Right atrium auricular region (tissue), 2 donors: ENCODE results near the gene GRM1. TPM values are rescaled to one million over a fixed set of nuclear protein-coding genes. Genes with fewer than 3 reads are reported as not detected.

ENCODE experiments used
- DNase-seq: peaks from one replicate; pipeline ENCODE4 v3.0.0-alpha.2; 2019; ENCODE audit warnings: low spot score
- H3K27ac ChIP-seq, 2 donors: fragments of 200-600 bp; sonication (generic); 1 replicate in 1 of 2; 2 replicates in 1 of 2; pipeline ENCODE4 v1.5.1; 2016 to 2019
- H3K27me3 ChIP-seq, 2 donors: fragments of 200-600 bp; sonication (generic); one replicate each; pipeline versions ENCODE4 v1.5.1 to v1.6.0; 2017 to 2019
- H3K36me3 ChIP-seq: fragments of 200-600 bp; sonication (generic); one replicate; pipeline ENCODE4 v1.5.1; 2016
- H3K4me1 ChIP-seq, 2 donors: fragments of 200-600 bp; sonication (generic); one replicate each; pipeline versions ENCODE4 v1.5.1 to v1.6.0; 2017 to 2019
- H3K4me3 ChIP-seq, 2 donors: fragments of 200-600 bp; sonication (generic); 1 replicate in 1 of 2; 2 replicates in 1 of 2; pipeline ENCODE4 v1.5.1; 2017 to 2019; ENCODE audit warnings: mild to moderate bottlenecking in 1 of 2, moderate library complexity in 1 of 2
- H3K9me3 ChIP-seq, 2 donors: fragments of 200-600 bp; sonication (generic); one replicate each; pipeline ENCODE4 v1.5.1; 2019
- CTCF ChIP-seq, 2 donors: fragments of 200-600 bp; sonication (generic); IDR thresholded peaks; one replicate each; pipeline ENCODE4 v1.5.1; 2019; ENCODE audit warnings: antibody characterized with exemption in 2 of 2
- total RNA-seq, 2 donors: library from RNA; depleted of rRNA; stranded (reverse); fragments of >200 nt; gene quantifications; one replicate each; pipeline ENCODE4 v1.1.0, GENCODE V29; 2016

GRM1 gene
- total RNA-seq, 2 donors from 2014 or later: 0.07 to 0.08 TPM

GRCh38 chr6:146177785-146178184, 148.9 kb downstream of the GRM1 start:
- Histone ChIP-seq H3K36me3 (no peaks in the 10 kb centered on the region), H3K4me3 (no peak overlapping the region), H3K4me1 (no peaks in the 10 kb centered on the region), H3K27ac (no peak overlapping the region), H3K9me3 (no peaks in the 10 kb centered on the region), H3K27me3 (no peaks in the 10 kb centered on the region)
- no peak for DNase-seq
- TF ChIP-seq CTCF (IDR thresholded peaks at IDR 0.05): no peak

GRCh38 chr6:146183831-146184230, 155.0 kb downstream of the GRM1 start:
- DNase-seq: no peak

GRCh38 chr6:146184701-146185100, 155.8 kb downstream of the GRM1 start:
- no peak for TF ChIP-seq CTCF (IDR thresholded peaks at IDR 0.05)
- H3K36me3 ChIP-seq: no peaks in the 10 kb centered on the region
- no peak overlapping the region for H3K4me3 ChIP-seq
- H3K4me1 ChIP-seq: no peaks in the 10 kb centered on the region
- H3K27me3 ChIP-seq: no peaks in the 10 kb centered on the region
- H3K27ac ChIP-seq: no peak overlapping the region
- DNase-seq: no peak
- H3K9me3 ChIP-seq: no peaks in the 10 kb centered on the region

More at GRCh38 chr6:146183831-146184230, 155.0 kb downstream of the GRM1 start:
- no peak overlapping the region for H3K27ac ChIP-seq
- no peak overlapping the region for H3K4me3 ChIP-seq
- no peaks in the 10 kb centered on the region for H3K9me3 ChIP-seq
- no peaks in the 10 kb centered on the region for H3K27me3 ChIP-seq
- H3K4me1 ChIP-seq: no peaks in the 10 kb centered on the region
- TF ChIP-seq CTCF (IDR thresholded peaks at IDR 0.05): no peak
- no peaks in the 10 kb centered on the region for H3K36me3 ChIP-seq

GRCh38 chr6:146189131-146189530, 160.3 kb downstream of the GRM1 start:
- DNase-seq: no peak
- no peaks in the 10 kb centered on the region for H3K4me1 ChIP-seq
- H3K4me3 ChIP-seq: no peak overlapping the region
- H3K36me3 ChIP-seq: no peaks in the 10 kb centered on the region
- H3K27ac ChIP-seq: no peak overlapping the region
- no peak for TF ChIP-seq CTCF (IDR thresholded peaks at IDR 0.05)
- H3K9me3 ChIP-seq: no peaks in the 10 kb centered on the region
- H3K27me3 ChIP-seq: no peaks in the 10 kb centered on the region

GRCh38 chr6:146190581-146190980, 161.7 kb downstream of the GRM1 start:
- DNase-seq: no peak
- H3K4me1 ChIP-seq: no peaks in the 10 kb centered on the region
- H3K36me3 ChIP-seq: no peaks in the 10 kb centered on the region
- no peak overlapping the region for H3K27ac ChIP-seq
- no peak for TF ChIP-seq CTCF (IDR thresholded peaks at IDR 0.05)
- no peaks in the 10 kb centered on the region for H3K27me3 ChIP-seq
- no peaks in the 10 kb centered on the region for H3K9me3 ChIP-seq
- no peak overlapping the region for H3K4me3 ChIP-seq

- Histone ChIP-seq H3K9me3 (no peaks in the 10 kb centered on the region), H3K36me3 (no peaks in the 10 kb centered on the region), H3K27ac (no peak overlapping the region), H3K4me1 (no peaks in the 10 kb centered on the region), H3K4me3 (no peak overlapping the region), H3K27me3 (no peaks in the 10 kb centered on the region)
- no peak for DNase-seq
- no peak for TF ChIP-seq CTCF (IDR thresholded peaks at IDR 0.05)
Measured at GRCh38 chr6:146191166-146191565, 162.3 kb downstream of the GRM1 start.
